ENCODE results near the gene THEMIS.

- TF ChIP-seq, protein P1, sequence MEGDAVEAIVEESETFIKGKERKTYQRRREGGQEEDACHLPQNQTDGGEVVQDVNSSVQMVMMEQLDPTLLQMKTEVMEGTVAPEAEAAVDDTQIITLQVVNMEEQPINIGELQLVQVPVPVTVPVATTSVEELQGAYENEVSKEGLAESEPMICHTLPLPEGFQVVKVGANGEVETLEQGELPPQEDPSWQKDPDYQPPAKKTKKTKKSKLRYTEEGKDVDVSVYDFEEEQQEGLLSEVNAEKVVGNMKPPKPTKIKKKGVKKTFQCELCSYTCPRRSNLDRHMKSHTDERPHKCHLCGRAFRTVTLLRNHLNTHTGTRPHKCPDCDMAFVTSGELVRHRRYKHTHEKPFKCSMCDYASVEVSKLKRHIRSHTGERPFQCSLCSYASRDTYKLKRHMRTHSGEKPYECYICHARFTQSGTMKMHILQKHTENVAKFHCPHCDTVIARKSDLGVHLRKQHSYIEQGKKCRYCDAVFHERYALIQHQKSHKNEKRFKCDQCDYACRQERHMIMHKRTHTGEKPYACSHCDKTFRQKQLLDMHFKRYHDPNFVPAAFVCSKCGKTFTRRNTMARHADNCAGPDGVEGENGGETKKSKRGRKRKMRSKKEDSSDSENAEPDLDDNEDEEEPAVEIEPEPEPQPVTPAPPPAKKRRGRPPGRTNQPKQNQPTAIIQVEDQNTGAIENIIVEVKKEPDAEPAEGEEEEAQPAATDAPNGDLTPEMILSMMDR (IDR thresholded peaks at IDR 0.05): no peak
- TF ChIP-seq POLR2A (IDR thresholded peaks at IDR 0.05): no peak
- no peak for TF ChIP-seq POLR2AphosphoS5 (IDR thresholded peaks at IDR 0.05)
Measured at GRCh38 chr6:127794405-127794804, 106.5 kb downstream of the THEMIS start.
